ENCODE data around the gene CTNNA2. TPM values are rescaled to one million over a fixed set of nuclear protein-coding genes. Genes with fewer than 3 reads are reported as not detected.

Gene CTNNA2
- total and polyA plus RNA-seq, 9 of the 15 experiments (the other 6 are each of a cell fraction or from before 2014, with no cell fraction given), result 0.03 to 0.40 (median 0.15) TPM

DNA sequence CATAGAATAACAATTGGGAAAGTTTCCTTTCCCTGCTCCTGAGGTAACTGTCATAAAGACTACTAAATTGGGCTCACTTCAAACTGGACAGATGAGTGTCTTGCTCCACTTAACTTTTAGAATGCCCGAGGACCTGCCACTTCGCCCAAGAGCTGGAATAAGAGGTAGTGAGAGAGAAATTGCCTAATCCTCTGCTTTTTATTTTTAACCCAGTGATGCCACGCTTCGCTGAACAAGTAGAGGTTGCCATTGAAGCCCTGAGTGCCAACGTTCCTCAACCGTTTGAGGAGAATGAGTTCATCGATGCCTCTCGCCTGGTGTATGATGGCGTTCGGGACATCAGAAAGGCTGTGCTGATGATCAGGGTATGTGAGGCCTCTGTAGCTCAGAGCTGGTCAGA, 1061.1 kb downstream of the CTNNA2 start:
- H3K9me1 ChIP-seq (ENCODE audit: control insufficient read depth, insufficient read depth, low read length), result no peaks in the 10 kb centered on the region
- no peak for DNase-seq (ENCODE audit: extremely low read depth in 1 of 4, low spot score in 3 of 4)
- CTCF ChIA-PET (ENCODE audit: low intra/inter-chr PET ratio), result no interaction called here
- H4K20me1 ChIP-seq (replicated peaks; ENCODE audit: control insufficient read depth, insufficient read depth, low read length), result no peaks in the 10 kb centered on the region
- FAIRE-seq, result no peak
- no peak for ATAC-seq
- WGBS (ENCODE audit: insufficient coverage, low coverage, missing lambda C conversion rate), result 1% methylated on average over 10 of the region's 10 CpGs
- BruUV-seq (replicated peaks), result no TSS peak
- H3K4me1 ChIP-seq (replicated peaks in 1 of 2; ENCODE audit: control insufficient read depth in 2 of 2, insufficient read depth in 2 of 2, low read length in 2 of 2), result no peaks in the 10 kb centered on the region
- H3K9me3 ChIP-seq (replicated peaks; ENCODE audit: control insufficient read depth, insufficient read depth, low read depth, low read length), result no peaks in the 10 kb centered on the region
- H3K4me3 ChIP-seq, result no peak overlapping the region
- H2AFZ ChIP-seq (ENCODE audit: low read depth, low read length), result no peak overlapping the region
- intact Hi-C loops (cut with micrococcal nuclease) (no loop called here), in situ Hi-C loops (cut with MboI) (no loop called here)
- no peak overlapping the region for H3K9ac ChIP-seq (ENCODE audit: insufficient read depth in 1 of 2, low read depth in 2 of 2, low read length in 2 of 2)
- H3K36me3 ChIP-seq (ENCODE audit: control insufficient read depth, insufficient read depth, low read length), result no peaks in the 10 kb centered on the region
- H3K27me3 ChIP-seq (ENCODE audit: control insufficient read depth in 2 of 2, insufficient read depth in 2 of 2, low read length in 2 of 2), result no peaks in the 10 kb centered on the region
- no peaks in the 10 kb centered on the region for H3K79me2 ChIP-seq (ENCODE audit: control insufficient read depth, insufficient read depth, low read length)
- H3K4me2 ChIP-seq (ENCODE audit: insufficient read depth, low read length), result no peak overlapping the region
- POLR2A ChIA-PET, result no interaction called here
- no peak for TF ChIP-seq NCOR1 (IDR thresholded peaks at IDR 0.05)
- TF ChIP-seq PHF8 (IDR thresholded peaks at IDR 0.05; ENCODE audit: borderline replicate concordance, low read length), result no peak
- TF ChIP-seq SRSF1 (IDR thresholded peaks at IDR 0.05; ENCODE audit: low read depth, low read length), result no peak
- TF ChIP-seq ZNF174 (CRISPR knock-in tag; IDR thresholded peaks at IDR 0.05), result no peak
- no peak for TF ChIP-seq TSC22D4 (tag; IDR thresholded peaks at IDR 0.05)
- no peak for TF ChIP-seq ZNF23 (CRISPR knock-in tag; IDR thresholded peaks at IDR 0.05)
- TF ChIP-seq HOXB6 (CRISPR knock-in tag; IDR thresholded peaks at IDR 0.05; ENCODE audit: borderline replicate concordance), result no peak
- TF ChIP-seq ZNF740 (CRISPR knock-in tag; IDR thresholded peaks at IDR 0.05), result no peak
- no peak for TF ChIP-seq ZNF740 (tag; IDR thresholded peaks at IDR 0.05)
- no peak for TF ChIP-seq CBX3 (IDR thresholded peaks at IDR 0.05; ENCODE audit: borderline replicate concordance in 1 of 2, low read length in 2 of 2)
- TF ChIP-seq NKRF (IDR thresholded peaks at IDR 0.05; ENCODE audit: borderline replicate concordance), result no peak
- no peak for TF ChIP-seq CHD2 (IDR thresholded peaks at IDR 0.05; ENCODE audit: low read depth, low read length)
- no peak for TF ChIP-seq ZNF197 (CRISPR knock-in tag; IDR thresholded peaks at IDR 0.05; ENCODE audit: low read depth)
- no peak for TF ChIP-seq FOXJ2 (tag; IDR thresholded peaks at IDR 0.05)
- no peak for TF ChIP-seq ZNF561 (CRISPR knock-in tag; conservative IDR thresholded peaks at IDR 0.05)
- no peak for TF ChIP-seq ZNF75A (CRISPR knock-in tag; IDR thresholded peaks at IDR 0.05)
- H3K27ac ChIP-seq (ENCODE audit: extremely low read depth, low read depth, low read length), result no peak overlapping the region

All from K562 (cell line).